NK-92 treated with Interleukin-12 subunit alpha and Interleukin-12 subunit beta, amount 100 ng/mL, for 24 hours (cell line): ENCODE results near the gene HECTD2.
"Not testable (repeated sequence)": the region's sequence is repeated elsewhere in the genome, so short reads cannot be mapped to it uniquely, and the experiment has no call there.

Experiments
- DNase-seq: peaks from one replicate; lab custom pipeline; 2025; lab: John Stamatoyannopoulos, UW

HECTD2 gene

DNA sequence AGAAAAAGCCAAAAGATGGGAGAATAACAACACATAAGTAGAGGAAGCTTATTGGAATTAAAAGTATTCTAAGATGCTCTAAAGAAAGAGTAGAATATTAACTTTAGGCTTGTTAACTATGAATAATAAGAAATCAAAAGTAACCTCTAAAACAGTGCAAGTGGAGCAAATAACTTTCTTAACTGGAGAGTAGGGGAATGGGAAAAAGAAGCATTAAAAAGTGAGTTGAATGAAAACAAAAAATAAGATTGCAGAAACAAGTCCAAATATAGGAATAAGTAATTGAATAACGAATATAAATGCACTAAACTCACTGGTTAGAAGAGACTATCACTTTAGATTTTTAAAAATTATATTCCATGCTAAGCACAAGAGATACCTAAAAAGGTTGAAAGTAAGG lies 63.9 kb downstream of the HECTD2 start:
- DNase-seq: no peak

DNA sequence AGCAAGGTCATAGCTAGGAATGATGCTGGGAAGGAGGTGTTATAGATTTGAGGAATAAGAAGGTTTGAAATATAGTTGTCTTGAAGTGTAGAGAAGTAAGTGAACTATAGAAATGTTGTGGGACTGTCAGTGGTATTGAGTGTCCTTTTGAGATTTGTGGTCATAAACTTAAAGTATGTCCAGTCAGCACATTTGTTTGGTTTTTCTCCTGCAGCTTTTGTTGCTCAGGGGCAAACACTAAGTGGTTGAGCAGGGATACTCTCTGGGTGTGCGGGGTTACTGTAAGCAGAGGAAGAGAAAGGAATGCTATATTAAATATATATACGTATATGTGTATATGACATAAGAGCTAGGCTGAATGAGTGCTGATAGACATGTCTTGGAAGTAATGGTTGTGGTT lies 67.1 kb downstream of the HECTD2 start:
- DNase-seq: no peak

DNA sequence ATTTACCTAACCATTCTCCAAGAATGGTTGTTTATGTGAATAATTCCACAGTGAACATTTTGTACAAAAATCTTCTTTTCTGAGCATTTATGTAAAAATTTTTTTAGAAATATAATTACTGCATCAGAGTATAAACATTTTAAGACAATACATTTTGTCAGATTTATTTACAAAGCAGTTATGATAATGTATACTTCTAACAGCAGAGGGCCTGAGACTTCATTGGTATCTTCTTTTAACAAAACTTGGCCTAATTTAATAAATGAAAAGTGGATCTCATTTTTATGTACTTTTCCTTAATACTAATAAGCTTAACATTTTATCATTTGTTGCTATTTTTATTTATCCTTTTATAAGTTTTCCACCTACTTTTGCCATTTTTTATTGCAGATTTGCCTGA lies 69.4 kb downstream of the HECTD2 start:
- DNase-seq: no peak

DNA sequence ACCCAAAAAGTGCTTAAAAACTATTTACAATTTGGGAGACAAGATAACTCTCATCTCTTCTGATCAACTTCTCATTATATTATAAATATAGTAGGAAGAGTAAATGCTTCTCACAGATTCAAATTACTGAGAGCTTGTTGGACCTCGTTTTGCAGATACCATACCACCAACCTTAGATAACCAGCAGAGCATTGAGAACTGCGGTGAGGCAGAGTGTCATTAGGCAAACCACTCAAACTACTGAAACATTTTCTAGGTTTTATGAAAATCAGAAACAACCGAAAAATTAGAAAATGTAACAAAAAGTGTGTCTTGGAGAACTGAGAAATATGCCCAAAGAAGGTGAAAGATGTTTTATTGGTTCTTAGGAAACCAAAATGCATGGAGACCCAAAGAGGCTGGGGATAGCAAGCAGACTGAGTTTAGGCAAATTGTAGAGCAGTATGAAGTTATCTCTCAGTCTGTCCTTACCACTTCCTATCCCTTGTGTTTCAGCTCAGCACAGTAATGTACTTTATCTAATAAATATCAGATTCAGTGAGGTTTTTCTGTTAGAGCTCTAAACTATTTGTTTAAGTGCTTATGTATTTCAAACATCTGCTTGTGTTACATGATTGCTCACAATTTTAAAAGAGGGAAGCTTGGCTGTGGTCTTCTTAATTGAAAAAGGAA lies 77.9 kb downstream of the HECTD2 start:
- no peak for DNase-seq

DNA sequence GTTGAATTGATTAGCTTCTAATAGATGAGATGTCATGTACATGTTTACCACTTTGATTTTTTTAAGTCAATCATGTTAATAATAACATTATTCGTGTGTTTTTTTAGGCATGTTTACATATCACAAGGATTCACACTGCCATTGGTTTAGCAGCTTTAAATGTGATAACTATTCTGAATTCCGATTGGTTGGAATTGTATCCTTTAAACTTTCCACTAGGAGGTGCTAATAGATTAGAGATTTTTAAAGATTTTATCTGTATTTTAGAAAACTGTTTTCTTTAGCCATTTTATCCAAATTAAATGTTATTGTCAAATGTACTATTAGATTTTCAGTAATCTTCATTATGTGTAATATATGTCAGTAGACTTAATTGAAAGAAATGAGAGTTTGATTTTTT lies 83.2 kb downstream of the HECTD2 start:
- no peak for DNase-seq

DNA sequence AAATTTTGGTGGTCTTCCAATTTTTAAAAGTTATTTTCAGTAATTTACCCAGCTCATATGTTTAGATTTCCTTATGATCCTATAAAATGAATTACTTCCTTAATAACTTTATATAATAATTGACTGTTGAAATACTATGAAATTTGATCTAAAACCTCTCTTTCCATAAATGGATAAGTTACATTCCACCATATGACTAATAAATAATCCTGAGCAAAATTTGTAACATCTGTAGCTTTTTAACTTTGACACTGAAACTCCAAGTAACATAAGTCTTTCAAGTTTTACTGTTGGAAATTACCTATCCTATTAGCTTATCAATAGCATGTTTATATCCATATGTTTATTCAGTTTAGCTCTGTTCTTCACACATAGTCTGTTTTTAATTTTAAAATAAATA lies 85.3 kb downstream of the HECTD2 start:
- DNase-seq: no peak

DNA sequence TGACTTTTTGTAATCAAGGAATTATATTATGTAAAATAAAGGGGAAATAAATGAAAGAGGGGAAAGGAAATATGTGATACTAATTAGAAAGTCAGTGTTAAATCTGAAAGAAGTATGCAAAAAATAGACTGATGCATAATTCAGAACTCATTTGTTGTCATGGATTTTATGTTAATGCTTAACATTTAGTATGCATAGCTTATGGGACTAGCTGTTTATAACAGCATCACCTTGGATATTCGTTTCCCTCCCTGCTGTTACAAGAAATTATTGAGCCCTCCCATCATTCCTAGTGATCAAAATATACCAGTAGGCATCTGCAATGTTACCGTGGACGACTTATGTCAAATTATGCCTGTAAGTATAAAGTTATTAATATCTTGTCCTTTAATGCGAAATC lies 85.9 kb downstream of the HECTD2 start:
- DNase-seq: no peak

DNA sequence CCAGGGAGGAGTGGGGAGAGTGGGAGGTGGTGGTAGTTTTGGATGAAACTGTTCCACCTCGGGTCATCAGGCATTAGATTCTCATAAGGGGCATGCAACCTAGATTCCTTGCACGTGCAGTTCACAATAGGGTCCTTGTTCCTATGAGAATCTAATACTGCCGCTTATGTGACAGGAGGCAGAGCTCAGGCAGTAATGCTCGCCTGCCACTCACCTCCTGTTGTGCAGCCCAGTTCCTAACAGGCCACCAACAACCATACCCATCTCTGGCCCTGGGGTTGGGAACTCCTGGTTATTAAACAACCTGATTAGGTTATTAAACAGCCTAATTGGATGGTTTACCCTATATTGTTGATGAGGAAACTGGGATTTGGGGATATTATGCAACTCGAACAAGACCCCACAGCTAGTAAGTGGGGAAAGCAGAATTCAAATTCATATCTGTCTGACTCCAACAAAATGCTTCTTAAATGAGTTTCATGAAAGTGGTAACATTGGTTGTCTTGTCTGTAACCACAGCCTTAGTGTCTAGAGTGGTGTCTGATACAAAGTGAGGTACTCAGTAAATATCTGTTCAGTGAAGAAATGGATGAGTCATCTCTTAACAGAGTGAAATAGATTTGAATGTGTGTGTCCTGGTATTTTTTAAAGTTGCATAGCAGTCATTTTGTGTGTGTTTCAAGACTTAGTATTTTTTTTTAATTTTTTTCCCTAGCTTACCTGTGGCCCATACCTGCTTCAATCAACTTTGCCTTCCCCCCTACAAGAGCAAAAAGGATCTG lies 101.6 kb downstream of the HECTD2 start:
- DNase-seq: no peak

DNA sequence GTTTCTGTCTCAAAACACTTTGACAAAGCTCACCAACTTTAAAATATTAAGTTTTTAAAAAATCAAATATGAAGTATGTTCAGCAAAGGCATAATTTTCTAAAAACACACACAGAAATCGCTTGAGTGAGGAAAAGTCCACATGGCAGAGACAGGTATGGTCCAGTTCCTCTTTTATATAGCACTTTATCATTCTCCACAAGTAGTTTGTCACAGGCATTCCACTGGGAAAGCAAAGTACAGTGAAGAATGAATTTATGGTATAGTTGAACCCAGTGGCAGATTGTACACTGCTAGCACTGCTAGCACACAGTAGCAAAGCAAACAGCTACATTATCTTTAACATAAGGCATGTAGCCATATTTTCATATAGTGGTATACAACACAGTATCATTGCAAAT lies 102.3 kb downstream of the HECTD2 start:
- DNase-seq: no peak

DNA sequence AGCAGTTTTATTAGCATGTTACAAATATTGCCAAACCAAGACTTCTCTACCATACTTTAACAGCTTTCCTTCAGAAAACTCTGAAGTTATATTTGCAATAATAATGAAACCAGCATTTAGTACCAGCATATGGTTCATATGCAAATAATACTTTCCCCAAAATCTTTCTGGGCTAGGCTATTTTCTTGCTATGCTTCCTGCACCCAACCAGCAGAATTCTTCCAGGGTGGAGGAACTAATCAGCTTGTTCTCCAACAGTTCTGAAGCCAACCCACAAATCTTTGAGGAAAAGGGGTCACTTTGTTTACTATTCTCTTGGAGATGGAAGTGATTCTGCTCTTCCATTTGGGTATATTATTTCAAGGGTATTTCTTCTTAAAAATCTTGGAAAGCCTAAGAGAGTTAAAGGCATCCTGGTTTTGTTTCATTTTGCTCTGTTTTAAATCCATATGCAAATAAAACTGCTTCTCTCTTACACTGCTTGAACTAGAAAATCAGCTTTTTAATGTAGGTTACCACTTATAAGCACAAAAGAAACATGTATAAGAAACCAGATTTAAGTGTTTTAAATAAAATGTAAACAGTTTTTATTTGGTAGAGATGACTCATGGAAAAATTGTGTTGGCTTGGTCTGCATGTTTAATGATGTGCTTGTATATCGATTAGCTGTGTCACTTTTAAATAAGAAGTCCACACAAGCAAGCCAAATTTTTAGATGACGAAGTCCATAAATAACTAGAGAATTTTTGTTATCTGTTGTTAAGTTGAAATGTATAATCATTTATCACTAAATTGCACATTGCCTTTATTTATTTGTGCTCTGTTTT lies 103.7 kb downstream of the HECTD2 start:
- no peak for DNase-seq

DNA sequence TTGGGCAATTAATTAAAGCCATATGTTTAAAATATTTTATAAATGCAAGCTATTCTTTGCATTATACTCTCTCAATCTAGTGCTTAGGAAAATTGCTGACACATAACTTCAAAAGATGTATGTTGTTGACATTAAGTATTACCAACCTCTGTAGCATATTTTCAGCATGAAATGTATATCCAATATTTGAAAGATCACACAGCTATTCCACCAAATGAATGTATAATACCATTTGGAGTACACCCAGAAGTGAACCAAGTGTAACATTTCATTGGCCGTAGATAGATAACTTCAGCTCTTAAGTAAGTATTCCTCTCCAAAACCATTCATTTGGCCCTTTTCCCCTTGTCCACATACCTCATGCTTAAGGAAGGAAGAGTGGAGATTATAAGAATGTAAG lies 104.6 kb downstream of the HECTD2 start:
- DNase-seq: no peak

DNA sequence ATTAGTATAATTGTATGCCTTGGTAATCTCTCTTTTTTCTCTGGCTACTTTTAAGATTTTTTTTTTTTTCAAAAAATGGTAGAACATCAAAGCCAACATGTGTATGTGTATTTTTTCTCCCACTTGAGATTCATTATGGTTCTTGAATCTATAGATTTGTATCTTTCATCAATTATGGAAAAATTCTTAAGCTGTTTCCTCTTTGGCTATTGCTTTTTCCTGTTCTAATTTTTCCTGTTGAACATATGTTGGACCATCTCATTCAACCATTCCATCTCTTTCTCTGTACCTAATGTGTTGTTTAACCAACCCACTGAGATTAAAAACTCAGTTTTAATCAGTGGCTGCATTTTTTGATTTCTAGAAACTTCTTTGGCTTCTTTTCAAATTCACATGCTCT lies 107.2 kb downstream of the HECTD2 start:
- no peak for DNase-seq

DNA sequence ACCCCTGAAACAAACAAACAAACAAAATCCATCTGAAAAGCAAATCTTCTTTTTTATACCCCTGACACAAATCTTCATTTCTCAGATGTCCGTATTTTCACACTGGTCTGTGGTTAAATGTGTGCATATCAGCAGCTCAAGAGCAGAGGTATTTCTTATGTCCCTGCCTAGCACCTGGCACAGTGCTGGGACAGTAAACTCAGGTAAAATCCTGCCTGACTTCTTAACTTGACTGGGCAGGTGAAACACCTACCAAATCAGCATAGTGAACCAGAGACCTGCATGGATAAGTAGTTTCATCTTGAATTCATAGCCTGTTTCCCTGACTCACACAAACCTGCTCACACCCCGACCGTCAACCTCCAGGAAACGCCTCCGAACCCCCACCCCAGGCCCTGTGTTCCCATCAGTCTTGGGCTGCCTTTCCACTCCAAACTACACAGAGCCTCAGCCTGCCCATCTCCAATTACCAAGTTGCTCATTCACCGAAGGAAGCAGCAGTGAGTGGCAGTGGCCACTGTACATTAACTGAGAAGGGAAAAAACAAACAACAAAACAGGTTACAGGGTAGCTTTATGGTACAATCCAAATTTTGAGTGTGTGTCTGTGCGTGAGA lies 109.9 kb downstream of the HECTD2 start:
- DNase-seq: no peak

DNA sequence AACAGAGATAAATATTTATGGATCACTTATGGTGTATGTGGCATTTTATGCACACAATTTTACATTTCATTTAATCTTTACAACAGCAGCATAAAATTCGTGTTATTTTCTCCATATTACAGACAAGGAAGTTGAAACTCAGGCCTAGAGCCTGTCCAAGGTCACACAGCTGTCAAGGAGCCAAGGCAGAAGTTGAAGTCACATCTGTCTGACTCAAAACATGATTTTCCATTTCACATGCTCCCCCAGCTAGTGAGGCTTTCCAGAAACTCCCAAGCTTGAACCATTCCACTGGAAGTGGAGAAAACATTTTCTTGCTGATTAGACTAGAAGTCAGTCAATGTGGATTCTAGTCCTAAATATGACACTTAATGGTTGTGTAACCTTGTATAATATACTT lies 110.5 kb downstream of the HECTD2 start:
- no peak for DNase-seq

DNA sequence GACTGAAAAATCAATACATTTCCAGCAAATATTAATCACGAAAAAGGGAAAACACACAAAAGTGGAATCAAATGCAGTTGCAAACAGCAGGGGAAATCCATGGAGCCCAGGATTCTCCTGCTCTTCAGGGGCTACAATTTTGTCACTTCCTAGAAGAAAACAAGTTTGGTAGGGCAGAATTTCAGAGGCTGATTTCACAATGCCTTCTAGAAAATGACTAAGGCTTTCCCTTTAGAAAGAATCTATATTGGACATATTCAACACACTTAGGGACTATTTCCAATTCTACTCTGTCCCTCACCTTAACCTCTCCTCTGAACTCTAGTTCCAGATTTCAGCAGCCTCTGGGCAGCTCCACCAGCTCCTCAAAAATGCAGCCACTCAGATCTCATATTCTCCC lies 111.3 kb downstream of the HECTD2 start:
- no peak for DNase-seq

DNA sequence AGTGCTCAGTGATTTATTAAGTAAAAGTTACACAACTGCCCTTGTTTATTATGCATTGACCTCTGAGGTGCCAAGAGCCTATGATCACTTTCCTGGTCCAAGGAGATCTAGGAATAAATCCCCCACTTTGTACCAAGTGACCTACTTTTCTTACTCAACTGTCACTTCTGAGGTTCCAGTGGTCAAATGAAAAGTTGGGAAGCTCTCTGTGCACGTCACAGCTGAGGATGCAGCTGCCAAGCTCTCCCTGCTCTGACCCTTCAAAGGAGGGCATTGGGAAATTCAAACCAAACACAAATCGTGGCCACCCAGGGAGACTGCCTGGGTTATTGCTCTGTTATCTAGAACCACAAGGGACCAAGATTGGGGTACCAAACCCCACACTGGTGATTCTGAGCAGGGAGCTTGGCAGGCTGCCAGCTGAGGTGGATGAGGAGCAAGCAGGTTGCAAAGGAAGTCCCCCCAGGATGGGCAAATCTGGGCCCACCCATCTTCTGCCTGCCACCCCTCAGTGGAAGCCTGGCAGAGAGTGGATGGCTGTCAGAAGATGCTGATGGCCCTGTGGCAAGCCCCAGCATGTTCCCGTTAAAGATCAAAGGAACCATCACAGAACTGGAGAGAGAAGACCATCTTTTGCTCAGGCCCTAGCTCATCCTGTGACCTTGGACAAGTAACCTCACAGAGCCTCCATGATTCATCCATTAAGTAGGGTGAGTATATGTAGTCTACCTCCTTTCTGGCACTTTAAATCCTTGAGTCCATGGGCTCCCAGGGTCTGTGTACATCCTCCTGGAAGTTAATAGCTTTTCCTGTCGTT lies 116.0 kb downstream of the HECTD2 start:
- DNase-seq: no peak

DNA sequence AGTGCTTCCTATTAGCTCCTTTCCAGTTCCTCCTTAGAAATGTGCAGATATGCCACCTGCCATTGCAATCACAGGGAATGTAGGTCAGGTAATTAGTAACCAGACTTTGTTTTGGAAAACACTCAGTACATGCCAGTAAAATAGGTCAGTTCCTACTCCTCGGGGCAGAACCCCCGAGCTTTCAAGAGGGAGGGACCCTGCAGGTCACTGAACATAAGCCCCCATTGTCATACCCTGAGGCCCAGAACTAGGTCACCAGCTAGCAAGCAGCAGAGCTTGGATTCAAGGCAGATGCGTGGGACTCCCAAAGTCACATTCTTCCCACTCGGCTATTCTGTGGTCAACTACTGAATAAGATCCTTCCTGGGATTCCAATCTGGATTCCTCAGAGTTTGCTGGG lies 117.9 kb downstream of the HECTD2 start:
- DNase-seq: no peak

DNA sequence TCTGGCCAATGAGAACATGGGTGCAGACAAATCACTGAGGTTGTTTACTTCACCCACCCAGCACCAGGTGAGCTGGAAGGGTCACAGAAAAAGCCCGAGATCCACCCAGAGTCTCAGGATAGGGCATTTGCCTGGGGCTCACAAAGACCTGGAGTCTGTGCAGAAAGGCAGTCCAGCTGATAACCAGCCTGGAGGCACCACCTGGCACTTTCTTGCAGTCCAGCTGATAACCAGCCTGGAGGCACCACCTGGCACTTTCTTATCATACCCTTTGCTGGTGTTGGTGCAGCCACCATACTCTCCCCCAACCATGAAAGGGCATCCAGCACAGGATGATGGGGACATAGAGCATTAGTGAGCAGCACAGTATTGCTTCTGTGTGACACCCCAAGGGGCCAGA lies 118.6 kb downstream of the HECTD2 start:
- DNase-seq: no peak

DNA sequence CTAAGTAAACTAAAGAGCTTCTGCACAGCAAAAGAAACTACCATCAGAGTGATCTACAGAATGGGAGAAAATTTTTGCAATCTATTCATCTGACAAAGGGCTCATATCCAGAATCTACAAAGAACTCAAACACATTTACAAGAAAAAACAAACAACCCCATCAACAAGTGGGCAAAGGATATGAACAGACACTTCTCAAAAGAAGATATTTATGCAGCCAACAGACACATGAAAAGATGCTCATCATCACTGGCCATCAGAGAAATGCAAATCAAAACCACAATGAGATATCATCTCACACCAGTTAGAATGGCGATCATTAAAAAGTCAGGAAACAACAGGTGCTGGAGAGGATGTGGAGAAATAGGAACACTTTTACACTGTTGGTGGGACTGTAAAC lies 124.6 kb downstream of the HECTD2 start:
- not testable (repeated sequence) for DNase-seq

DNA sequence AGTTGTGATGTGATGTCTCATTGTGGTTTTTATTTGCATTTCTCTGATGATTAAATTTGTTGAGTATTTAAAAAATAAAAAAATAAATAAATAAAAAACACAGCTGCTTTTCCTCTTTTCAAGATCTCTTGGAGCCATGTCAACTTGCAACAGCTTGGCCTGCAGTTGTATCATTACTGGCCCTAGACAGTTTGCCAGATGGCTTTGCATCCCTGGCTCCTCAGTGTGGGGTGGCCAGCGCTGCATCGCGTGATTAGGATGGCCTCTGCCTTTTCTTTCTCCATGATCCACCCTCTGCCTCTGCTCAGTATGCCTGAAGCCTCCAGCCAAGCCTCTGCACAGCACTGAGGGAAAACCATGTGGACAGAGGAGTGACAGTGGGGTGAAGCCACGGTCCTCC lies 126.0 kb downstream of the HECTD2 start:
- no peak for DNase-seq

DNA sequence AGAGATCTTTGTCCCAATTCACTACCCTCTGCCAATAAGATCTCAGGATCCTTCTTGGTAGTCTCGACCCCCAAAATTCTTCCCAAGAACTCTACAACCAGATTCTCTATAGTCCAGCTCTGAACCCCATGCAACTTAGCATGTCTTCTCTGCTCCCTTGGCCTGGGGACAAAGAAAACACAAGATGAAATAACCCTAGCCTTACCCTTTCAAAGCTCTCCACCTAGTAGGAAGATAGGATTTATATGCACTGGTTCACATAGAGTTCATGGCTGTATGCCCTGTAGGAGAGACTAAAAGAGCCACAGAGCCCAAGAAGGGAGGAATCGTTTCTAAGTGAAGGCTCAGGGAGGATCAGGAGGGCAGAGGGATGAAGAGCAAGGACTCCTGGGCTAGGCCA lies 126.6 kb downstream of the HECTD2 start:
- no peak for DNase-seq
